PC-3 (cell line): ENCODE data around the gene TMCC3.

Experiments
- CTCF ChIP-seq: fragments of 300-600 bp; sonication (generic); conservative IDR thresholded peaks from 2 replicates; pipeline ENCODE4 v1.5.1; 2017; ENCODE audit warnings: antibody characterized with exemption, low read depth, mild to moderate bottlenecking, low read length
- EZH2 ChIP-seq: fragments of 300-600 bp; sonication (generic); IDR thresholded peaks from one replicate; pipeline ENCODE4 v1.6.1; 2017; ENCODE audit warnings: antibody characterized with exemption, mild to moderate bottlenecking, low read length; ENCODE audit not compliant: unreplicated experiment
- EZH2phosphoT487 ChIP-seq: fragments of 300-600 bp; sonication (generic); IDR thresholded peaks from 2 replicates; pipeline ENCODE4 v1.6.1; 2018; ENCODE audit warnings: mild to moderate bottlenecking, antibody characterized with exemption, low read length, borderline replicate concordance

GRCh38 chr12:94623161-94623920, 27.0 kb downstream of the TMCC3 start:
- TF ChIP-seq CTCF (no peak), EZH2 (no peak), EZH2phosphoT487 (no peak)
